Nephron (organoid): Measurements from ENCODE around the gene COL1A2.

Source experiments
- H3K27ac Mint-ChIP-seq, 3 experiments: 2 replicates each; pipeline ENCODE4 v1.8.0; 2020; ENCODE audit warnings: mixed read lengths in 3 of 3, mild to moderate bottlenecking in 2 of 3, moderate library complexity in 1 of 3
- H3K27me3 Mint-ChIP-seq: 2 replicates; pipeline ENCODE4 v1.8.0; 2021; ENCODE audit warnings: low read depth, mild to moderate bottlenecking, moderate library complexity, mixed read lengths
- H3K36me3 Mint-ChIP-seq: 2 replicates; pipeline ENCODE4 v1.8.0; 2020; ENCODE audit warnings: low read depth, mixed read lengths
- H3K4me1 Mint-ChIP-seq: 2 replicates; pipeline ENCODE4 v1.8.0; 2020; ENCODE audit warnings: mixed read lengths
- H3K4me3 Mint-ChIP-seq, 3 experiments: 2 replicates each; pipeline ENCODE4 v1.8.0; 2020; ENCODE audit warnings: mild to moderate bottlenecking in 3 of 3, mixed read lengths in 3 of 3, moderate library complexity in 2 of 3
- H3K9me3 Mint-ChIP-seq: 2 replicates; pipeline ENCODE4 v1.8.0; 2020; ENCODE audit warnings: mixed read lengths
- TF ChIP-seq, protein P1 (sequence below), 3 experiments: fragments of 200-600 bp; sonication (generic); IDR thresholded peaks; one replicate each; pipeline ENCODE4 v1.5.0; 2021; ENCODE audit warnings: antibody characterized with exemption in 3 of 3; ENCODE audit not compliant: unreplicated experiment in 3 of 3

The COL1A2 gene

DNA sequence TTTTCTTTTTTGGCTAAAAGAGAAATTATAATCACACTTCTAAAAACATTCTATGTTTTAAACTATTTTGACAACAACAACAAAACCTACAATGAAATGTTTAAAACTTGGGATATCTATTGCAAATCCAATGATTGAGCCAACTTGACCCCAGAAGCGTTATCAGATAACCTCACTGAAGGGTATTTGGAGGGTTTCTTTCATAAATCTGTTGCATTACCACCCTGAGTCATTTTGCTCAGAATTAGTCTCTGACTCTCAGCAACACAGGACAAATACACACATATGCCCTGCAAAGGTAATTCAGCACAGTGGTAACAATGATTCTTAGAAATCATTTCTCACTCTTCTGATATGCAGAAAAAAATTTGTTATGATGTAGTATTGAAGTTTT, 2.3 kb upstream of the COL1A2 start:
- Mint-ChIP-seq H3K4me3 (peak overlapping the region in 2 of 3 experiments; percentile 96 to 100), H3K36me3 (peaks cover 11% of the 10 kb centered on the region), H3K27ac (peak overlapping the region; percentile 98 to 100 (median 99)), H3K4me1 (peaks cover 49% of the 10 kb centered on the region), H3K9me3 (no peaks in the 10 kb centered on the region), H3K27me3 (peaks cover 6% of the 10 kb centered on the region)
- TF ChIP-seq, protein P1, sequence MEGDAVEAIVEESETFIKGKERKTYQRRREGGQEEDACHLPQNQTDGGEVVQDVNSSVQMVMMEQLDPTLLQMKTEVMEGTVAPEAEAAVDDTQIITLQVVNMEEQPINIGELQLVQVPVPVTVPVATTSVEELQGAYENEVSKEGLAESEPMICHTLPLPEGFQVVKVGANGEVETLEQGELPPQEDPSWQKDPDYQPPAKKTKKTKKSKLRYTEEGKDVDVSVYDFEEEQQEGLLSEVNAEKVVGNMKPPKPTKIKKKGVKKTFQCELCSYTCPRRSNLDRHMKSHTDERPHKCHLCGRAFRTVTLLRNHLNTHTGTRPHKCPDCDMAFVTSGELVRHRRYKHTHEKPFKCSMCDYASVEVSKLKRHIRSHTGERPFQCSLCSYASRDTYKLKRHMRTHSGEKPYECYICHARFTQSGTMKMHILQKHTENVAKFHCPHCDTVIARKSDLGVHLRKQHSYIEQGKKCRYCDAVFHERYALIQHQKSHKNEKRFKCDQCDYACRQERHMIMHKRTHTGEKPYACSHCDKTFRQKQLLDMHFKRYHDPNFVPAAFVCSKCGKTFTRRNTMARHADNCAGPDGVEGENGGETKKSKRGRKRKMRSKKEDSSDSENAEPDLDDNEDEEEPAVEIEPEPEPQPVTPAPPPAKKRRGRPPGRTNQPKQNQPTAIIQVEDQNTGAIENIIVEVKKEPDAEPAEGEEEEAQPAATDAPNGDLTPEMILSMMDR (IDR thresholded peaks at IDR 0.05; ENCODE audit: unreplicated experiment in 3 of 3) = no peak

DNA sequence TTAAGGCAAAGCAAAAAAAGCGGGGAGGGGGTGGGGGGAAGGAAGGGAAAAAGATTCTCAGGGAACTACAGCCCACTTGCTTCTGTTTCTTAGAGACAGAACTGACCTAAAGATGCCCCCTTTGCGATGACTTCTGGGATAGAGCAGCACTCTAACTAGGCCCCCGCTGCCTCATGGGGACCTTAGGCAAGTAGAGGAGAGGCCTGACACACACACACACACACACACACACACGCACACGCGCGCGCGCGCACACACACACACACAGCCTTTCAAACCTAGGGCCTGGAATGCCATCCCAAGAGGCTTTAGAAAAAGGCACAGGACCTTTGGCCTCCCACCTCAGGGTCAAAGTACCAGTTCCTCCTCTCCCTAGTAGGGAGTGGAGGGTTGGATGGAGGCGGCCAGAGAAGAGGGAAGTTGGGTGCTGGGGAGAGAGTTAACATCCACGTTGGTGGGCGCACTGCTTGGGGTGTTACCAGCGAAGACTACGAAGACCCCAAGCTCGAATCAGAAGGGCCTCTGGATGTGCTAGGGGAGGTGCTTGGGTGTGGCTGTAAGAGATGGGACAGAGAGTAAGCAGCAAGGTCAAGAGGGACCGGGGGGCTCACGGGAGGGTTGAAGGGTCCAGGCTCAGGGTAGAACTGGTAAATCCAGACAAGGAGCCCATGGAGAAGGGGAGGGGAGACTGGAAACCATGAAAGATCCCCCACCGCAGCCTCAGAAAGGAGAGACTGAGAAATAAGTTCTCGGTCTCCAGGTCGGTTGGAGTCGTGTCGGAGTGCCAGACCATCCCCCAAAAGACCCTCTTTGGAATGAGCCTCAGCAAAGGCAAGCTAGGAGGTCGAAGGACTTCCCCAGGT, 1.2 kb upstream of the COL1A2 start:
- peaks cover 18% of the 10 kb centered on the region for H3K36me3 Mint-ChIP-seq
- H3K9me3 Mint-ChIP-seq = no peaks in the 10 kb centered on the region
- peaks cover 6% of the 10 kb centered on the region for H3K27me3 Mint-ChIP-seq
- H3K4me3 Mint-ChIP-seq = peak overlapping the region; percentile 96 to 100 (median 96)
- TF ChIP-seq, protein P1 (IDR thresholded peaks at IDR 0.05; ENCODE audit: unreplicated experiment in 3 of 3) = no peak
- H3K27ac Mint-ChIP-seq = peak overlapping the region; percentile 98 to 100 (median 99)
- peaks cover 48% of the 10 kb centered on the region for H3K4me1 Mint-ChIP-seq

DNA sequence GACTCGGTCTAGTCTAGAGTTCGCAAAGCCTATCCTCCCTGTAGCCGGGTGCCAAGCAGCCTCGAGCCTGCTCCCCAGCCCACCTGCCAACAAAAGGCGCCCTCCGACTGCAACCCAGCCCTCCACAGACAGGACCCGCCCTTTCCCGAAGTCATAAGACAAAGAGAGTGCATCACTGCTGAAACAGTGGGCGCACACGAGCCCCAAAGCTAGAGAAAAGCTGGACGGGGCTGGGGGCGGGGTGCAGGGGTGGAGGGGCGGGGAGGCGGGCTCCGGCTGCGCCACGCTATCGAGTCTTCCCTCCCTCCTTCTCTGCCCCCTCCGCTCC, 622 bp upstream of the COL1A2 start:
- Mint-ChIP-seq H3K9me3 (no peaks in the 10 kb centered on the region), H3K27me3 (peaks cover 6% of the 10 kb centered on the region), H3K36me3 (peaks cover 24% of the 10 kb centered on the region), H3K4me3 (peak overlapping the region; percentile 96 to 100 (median 96)), H3K27ac (peak overlapping the region; percentile 98 to 100 (median 99)), H3K4me1 (peaks cover 48% of the 10 kb centered on the region)
- TF ChIP-seq, protein P1 (IDR thresholded peaks at IDR 0.05; ENCODE audit: unreplicated experiment in 3 of 3) = no peak

DNA sequence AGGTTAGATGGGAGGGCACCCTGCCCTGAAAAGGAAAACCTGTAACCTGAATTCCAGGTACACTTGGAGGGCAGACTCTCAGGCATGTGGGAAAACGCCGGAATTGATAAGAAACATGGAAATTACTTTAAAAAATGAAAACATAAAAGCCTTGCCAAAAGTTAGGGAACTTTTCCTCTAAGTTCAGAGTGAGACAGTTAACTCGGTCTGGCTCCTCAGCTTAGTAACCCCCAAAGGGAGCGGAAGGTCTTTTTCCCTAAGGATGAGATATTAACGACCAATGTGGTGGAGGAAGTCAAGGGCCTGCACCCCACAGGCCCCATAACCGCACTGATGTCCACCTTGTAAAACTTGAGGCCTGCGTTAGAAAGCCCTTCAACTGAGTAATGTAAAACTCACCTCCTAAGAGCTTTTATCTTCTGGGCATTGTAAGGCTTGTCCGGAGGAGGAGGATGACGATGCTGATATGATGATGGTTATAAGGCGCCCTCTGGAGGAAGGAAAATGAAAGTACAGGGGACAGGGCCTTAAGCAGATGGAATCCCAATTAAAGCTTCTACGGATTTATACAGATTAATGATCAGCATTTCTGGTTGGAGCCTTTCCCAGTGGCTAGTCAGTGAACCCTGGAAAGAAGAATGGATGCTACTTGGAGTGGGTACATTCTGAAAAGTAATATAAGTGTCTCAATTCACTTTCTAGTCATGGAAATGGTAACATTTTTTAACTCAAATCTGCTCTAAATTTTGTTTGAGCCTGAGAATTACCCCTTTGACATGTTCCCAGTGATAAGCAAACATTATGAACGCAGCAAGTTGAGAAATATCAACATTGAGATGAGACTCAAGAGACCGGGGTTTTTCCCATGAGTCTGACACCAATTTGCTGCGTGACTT, 694 bp downstream of the COL1A2 start:
- TF ChIP-seq, protein P1 (IDR thresholded peaks at IDR 0.05; ENCODE audit: unreplicated experiment in 3 of 3) = peak; percentile 83 to 91 (median 86)
- Mint-ChIP-seq H3K36me3 (peaks cover 35% of the 10 kb centered on the region), H3K27ac (peak overlapping the region; percentile 98 to 100 (median 99)), H3K27me3 (peaks cover 6% of the 10 kb centered on the region), H3K4me1 (peaks cover 48% of the 10 kb centered on the region), H3K9me3 (no peaks in the 10 kb centered on the region), H3K4me3 (peak overlapping the region; percentile 96 to 100 (median 96))

DNA sequence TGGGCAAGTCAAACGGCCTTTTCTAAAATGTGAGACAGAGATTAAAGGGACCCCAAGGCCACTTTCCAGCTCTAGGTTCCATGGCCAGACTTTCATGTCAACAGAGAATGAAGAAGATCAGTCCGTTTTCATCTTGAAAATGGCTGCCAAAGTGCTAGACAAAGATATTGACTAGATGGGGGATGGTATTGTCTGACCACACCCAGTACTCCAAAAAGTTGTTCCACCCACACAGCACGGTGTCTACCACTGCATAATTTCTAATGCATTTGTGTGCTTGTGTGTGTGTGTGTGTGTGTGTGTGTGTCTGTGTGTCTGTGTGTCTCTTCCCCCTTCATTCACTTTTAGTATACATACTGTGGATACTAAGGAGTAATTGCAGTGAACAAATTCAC, 1.3 kb downstream of the COL1A2 start:
- peaks cover 54% of the 10 kb centered on the region for H3K4me1 Mint-ChIP-seq
- H3K27ac Mint-ChIP-seq = peak overlapping the region; percentile 98 to 100 (median 99)
- TF ChIP-seq, protein P1 (IDR thresholded peaks at IDR 0.05; ENCODE audit: unreplicated experiment in 3 of 3) = no peak
- H3K9me3 Mint-ChIP-seq = no peaks in the 10 kb centered on the region
- peak overlapping the region; percentile 96 to 100 (median 96) for H3K4me3 Mint-ChIP-seq
- H3K27me3 Mint-ChIP-seq = peaks cover 6% of the 10 kb centered on the region
- H3K36me3 Mint-ChIP-seq = peaks cover 41% of the 10 kb centered on the region
